Gastrocnemius medialis (tissue), 4 donors: ENCODE results near the gene IST1. TPM values are rescaled to one million over a fixed set of nuclear protein-coding genes. Genes with fewer than 3 reads are reported as not detected.
"Not testable (repeated sequence)": the region's sequence is repeated elsewhere in the genome, so short reads cannot be mapped to it uniquely, and the experiment has no call there.

Source experiments
- ATAC-seq, 2 donors: fragments of 150-250 bp; one replicate each; pipeline ENCODE4 v1.9.1; 2016
- DNase-seq, 2 donors: peaks; one replicate each; pipeline ENCODE4 v3.0.0-alpha.2; 2019
- H3K27ac ChIP-seq, 4 donors: fragments of 200-600 bp; sonication (generic); 1 replicate in 1 of 4; 2 replicates in 3 of 4; pipeline ENCODE4 v1.5.1; 2016 to 2018; ENCODE audit warnings: mild to moderate bottlenecking in 2 of 4, moderate library complexity in 1 of 4
- H3K27me3 ChIP-seq, 3 donors: fragments of 200-600 bp; sonication (generic) in 2 of 3; 1 replicate in 1 of 3; 2 replicates in 2 of 3; pipeline versions ENCODE4 v1.5.1 to v1.6.0; 2016 to 2019; ENCODE audit warnings: mild to moderate bottlenecking in 1 of 3, moderate library complexity in 1 of 3
- H3K36me3 ChIP-seq, 2 donors: fragments of 200-600 bp; sonication (generic) in 1 of 2; one replicate each; pipeline ENCODE4 v1.5.1; 2017 to 2018
- H3K4me1 ChIP-seq, 2 donors: fragments of 200-600 bp; sonication (generic) in 1 of 2; one replicate each; pipeline ENCODE4 v1.5.1; 2016 to 2017; ENCODE audit warnings: mild to moderate bottlenecking in 2 of 2
- H3K4me3 ChIP-seq, 4 donors: fragments of 200-600 bp; sonication (generic) in 3 of 4; 1 replicate in 1 of 4; 2 replicates in 3 of 4; pipeline ENCODE4 v1.5.1; 2016 to 2019; ENCODE audit warnings: mild to moderate bottlenecking in 2 of 4
- H3K9me3 ChIP-seq, 3 donors: fragments of 200-600 bp; sonication (generic) in 2 of 3; 1 replicate in 1 of 3; 2 replicates in 2 of 3; pipeline ENCODE4 v1.5.1; 2016 to 2019
- POLR2A ChIP-seq, 2 donors: fragments of 450-650 bp; IDR thresholded peaks; one replicate each; pipeline ENCODE4 v1.6.1; 2017; ENCODE audit warnings: antibody characterized with exemption in 2 of 2, mild to moderate bottlenecking in 2 of 2, moderate library complexity in 2 of 2
- in situ Hi-C, 4 donors: fragments of 200-750 bp; cut with MboI; loops; one replicate each; pipeline versions ENCODE4 v1.15.0 to v1.8.0; 2017; ENCODE audit warnings: low sequenced_read_pairs in 4 of 4
- intact Hi-C: fragments of 100-400 bp; cut with DNase I; formaldehyde crosslinking; loops from one replicate; pipeline ENCODE4 v1.15.1; 2023; ENCODE audit warnings: low total_unique reads
- total RNA-seq, 4 donors: library from RNA; depleted of rRNA; stranded (reverse); fragments of >200 nt; gene quantifications; one replicate each; pipeline versions ENCODE4 v1.1.0 to v1.2.3, GENCODE V29; 2016
- TF ChIP-seq, protein P1 (sequence below), 5 experiments: fragments of 450-650 bp in 3 of 5; fragments of 200-600 bp in 2 of 5; sonication (generic) in 2 of 5; IDR thresholded peaks in 4 of 5; conservative IDR thresholded peaks in 1 of 5; 1 replicate in 4 of 5; 2 replicates in 1 of 5; pipeline ENCODE4 v1.5.1; 2016 to 2019; ENCODE audit warnings: antibody characterized with exemption in 5 of 5, mild to moderate bottlenecking in 3 of 5, moderate library complexity in 3 of 5

The IST1 gene
- total RNA-seq, 4 donors from 2014 or later = 90.8 to 141 (median 112) TPM

DNA sequence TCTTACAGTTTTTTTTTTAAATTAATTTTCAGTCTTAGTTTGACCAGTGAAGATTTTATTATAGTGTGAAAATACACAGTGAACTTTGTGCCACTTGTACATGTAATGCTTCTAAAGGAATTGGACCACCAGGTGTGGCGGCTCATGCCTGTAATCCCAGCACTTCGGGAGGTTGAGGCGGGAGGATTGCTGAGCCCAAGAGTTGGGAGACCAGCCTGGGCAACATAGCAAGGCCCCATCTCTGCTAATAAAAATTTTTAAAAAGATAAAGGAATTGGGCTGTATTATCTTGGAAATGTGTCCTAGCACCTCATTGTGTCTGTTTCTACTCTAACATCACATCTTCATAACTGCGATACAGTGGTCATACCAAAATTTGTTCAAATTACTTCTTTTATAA lies 3.8 kb downstream of the IST1 start:
- intact Hi-C loops = loop anchor here (5.0 kb wide), 1 partner anchor 108 kb away; the partner anchor contains the start of gene DHODH
- no peak for TF ChIP-seq POLR2A (IDR thresholded peaks at IDR 0.05)
- TF ChIP-seq, protein P1, sequence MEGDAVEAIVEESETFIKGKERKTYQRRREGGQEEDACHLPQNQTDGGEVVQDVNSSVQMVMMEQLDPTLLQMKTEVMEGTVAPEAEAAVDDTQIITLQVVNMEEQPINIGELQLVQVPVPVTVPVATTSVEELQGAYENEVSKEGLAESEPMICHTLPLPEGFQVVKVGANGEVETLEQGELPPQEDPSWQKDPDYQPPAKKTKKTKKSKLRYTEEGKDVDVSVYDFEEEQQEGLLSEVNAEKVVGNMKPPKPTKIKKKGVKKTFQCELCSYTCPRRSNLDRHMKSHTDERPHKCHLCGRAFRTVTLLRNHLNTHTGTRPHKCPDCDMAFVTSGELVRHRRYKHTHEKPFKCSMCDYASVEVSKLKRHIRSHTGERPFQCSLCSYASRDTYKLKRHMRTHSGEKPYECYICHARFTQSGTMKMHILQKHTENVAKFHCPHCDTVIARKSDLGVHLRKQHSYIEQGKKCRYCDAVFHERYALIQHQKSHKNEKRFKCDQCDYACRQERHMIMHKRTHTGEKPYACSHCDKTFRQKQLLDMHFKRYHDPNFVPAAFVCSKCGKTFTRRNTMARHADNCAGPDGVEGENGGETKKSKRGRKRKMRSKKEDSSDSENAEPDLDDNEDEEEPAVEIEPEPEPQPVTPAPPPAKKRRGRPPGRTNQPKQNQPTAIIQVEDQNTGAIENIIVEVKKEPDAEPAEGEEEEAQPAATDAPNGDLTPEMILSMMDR (IDR thresholded peaks at IDR 0.05 in 4 of 5, conservative IDR thresholded peaks at IDR 0.05 in 1 of 5) = no peak
- H3K4me3 ChIP-seq = no peak overlapping the region
- peak overlapping the region; percentile 33 to 97 (median 46) for H3K27ac ChIP-seq
- no peaks in the 10 kb centered on the region for H3K36me3 ChIP-seq
- peaks cover 28 to 39% of the 10 kb centered on the region in 2 donors for H3K4me1 ChIP-seq
- in situ Hi-C loops = loop anchor here in 2 of 4 donors (5.0 to 10.0 kb wide), 2 partner anchors 92 to 94 kb away; partner anchors contain the start of gene AP1G1 (in 2 of the 2)
- ATAC-seq = no peak
- DNase-seq = no peak
- no peaks in the 10 kb centered on the region for H3K9me3 ChIP-seq
- no peaks in the 10 kb centered on the region for H3K27me3 ChIP-seq

DNA sequence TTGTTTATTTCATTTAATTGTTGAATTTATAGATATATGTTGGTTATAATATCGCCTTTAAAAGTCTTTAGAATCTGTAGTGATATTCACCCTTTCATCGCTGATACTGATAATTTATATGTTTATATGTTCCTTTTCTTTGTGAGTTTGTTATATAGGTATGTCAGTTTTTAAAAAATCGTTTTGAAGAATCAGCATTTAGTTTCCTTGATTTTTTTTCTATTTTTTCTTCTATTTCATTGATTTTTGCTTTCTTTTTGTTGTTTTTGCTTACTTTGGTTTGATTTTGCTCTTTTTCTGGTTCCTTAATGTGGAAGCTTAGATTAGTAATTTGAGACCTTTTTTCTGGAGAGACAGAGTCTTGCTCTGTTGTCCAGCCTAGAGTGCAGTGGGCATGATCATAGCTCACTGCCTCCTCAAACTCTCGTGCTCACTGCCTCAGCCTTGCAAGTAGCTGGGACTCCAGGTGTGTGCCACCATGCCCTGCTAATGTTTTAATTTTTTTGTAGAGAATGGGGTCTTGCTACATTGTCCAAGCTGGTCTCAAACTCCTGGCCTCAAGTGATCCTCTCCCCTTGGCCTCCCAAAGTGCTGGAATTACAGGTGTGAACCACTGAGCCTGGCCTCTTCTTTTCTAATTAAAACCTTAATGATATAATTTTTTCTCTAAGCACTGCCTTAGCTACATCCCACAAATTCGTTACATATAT lies 7.5 kb downstream of the IST1 start:
- ATAC-seq (no peak), DNase-seq (no peak)
- no peak for TF ChIP-seq POLR2A (IDR thresholded peaks at IDR 0.05)
- TF ChIP-seq, protein P1 (IDR thresholded peaks at IDR 0.05 in 4 of 5, conservative IDR thresholded peaks at IDR 0.05 in 1 of 5) = no peak
- Histone ChIP-seq H3K9me3 (no peaks in the 10 kb centered on the region), H3K27ac (no peak overlapping the region), H3K36me3 (no peaks in the 10 kb centered on the region), H3K27me3 (no peaks in the 10 kb centered on the region), H3K4me3 (no peak overlapping the region), H3K4me1 (peaks cover 13 to 31% of the 10 kb centered on the region in 2 donors)
- in situ Hi-C loops = no loop called here
- intact Hi-C loops = no loop called here

DNA sequence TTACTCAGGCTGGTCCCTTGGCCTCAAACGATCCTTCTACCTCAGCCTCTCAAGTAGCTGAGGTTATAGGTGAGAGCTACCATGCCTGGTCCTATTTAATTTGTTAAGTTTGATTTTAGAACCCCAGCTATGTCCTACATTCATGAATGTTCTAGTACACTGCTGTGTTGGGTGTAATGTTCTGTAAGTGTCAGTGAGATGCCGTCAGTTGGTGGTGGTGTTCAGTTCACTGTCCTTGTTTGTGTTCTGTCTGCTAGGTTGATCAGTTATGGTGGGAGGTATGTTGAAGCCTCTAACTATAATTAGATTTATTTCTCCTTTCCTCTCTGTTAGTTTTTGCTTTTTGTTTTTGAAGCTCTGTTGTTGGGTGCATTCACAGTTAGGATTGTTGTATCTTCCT lies 8.3 kb downstream of the IST1 start:
- Histone ChIP-seq H3K27me3 (no peaks in the 10 kb centered on the region), H3K36me3 (no peaks in the 10 kb centered on the region), H3K4me3 (no peak overlapping the region), H3K9me3 (no peaks in the 10 kb centered on the region), H3K27ac (peak overlapping the region in 1 of 4 donors; percentile 36), H3K4me1 (peaks cover 13 to 31% of the 10 kb centered on the region in 2 donors)
- TF ChIP-seq, protein P1 (IDR thresholded peaks at IDR 0.05 in 4 of 5, conservative IDR thresholded peaks at IDR 0.05 in 1 of 5) = no peak
- TF ChIP-seq POLR2A (IDR thresholded peaks at IDR 0.05) = no peak
- no peak for DNase-seq
- intact Hi-C loops (no loop called here), in situ Hi-C loops (no loop called here)
- ATAC-seq = no peak

DNA sequence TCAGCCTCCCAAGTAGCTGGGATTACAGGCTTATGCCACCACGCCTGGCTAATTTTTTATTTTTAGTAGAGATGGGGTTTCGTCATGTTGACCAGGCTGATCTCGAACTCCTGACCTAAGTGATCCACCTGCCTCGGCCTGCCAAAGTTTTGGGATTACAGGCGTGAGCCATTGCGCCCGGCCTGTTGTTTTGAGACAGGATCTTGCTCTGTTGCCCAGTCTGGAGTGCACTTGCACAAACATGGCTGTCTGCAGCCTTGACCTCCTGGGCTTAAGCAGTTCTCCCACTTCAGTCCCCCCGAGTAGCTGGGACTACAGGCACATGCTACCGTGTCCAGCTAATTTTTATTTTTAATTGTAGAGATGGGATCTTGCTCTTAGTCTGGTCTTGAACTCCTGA lies 8.9 kb downstream of the IST1 start:
- Histone ChIP-seq H3K9me3 (no peaks in the 10 kb centered on the region), H3K4me3 (no peak overlapping the region), H3K27ac (peak overlapping the region in 1 of 4 donors; percentile 36), H3K27me3 (no peaks in the 10 kb centered on the region), H3K4me1 (peaks cover 13 to 27% of the 10 kb centered on the region in 2 donors), H3K36me3 (no peaks in the 10 kb centered on the region)
- in situ Hi-C loops = no loop called here
- TF ChIP-seq POLR2A (IDR thresholded peaks at IDR 0.05) = no peak
- TF ChIP-seq, protein P1 (IDR thresholded peaks at IDR 0.05 in 4 of 5, conservative IDR thresholded peaks at IDR 0.05 in 1 of 5) = no peak
- DNase-seq (no peak), ATAC-seq (no peak)
- intact Hi-C loops = no loop called here

DNA sequence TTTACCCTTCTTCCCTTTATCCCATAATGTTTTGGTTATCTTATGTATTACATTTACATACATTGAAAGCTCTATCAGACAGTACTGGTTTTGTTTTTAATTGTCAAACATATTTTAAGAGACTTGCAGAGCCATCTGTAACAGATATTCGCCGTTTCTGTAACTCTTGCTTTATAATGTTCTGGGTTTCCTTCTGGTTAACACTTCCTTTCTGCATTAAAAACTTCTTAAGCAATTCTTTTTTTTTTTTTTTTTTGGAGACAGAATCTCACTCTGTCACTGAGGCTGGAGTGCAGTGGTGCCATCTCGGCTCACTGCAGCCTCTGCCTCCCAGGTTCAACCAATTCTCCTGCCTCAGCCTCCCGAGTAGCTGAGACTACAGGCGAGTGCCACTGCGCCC lies 10.4 kb downstream of the IST1 start:
- H3K4me3 ChIP-seq, ATAC-seq, in situ Hi-C loops, H3K36me3 ChIP-seq, H3K27ac ChIP-seq, H3K27me3 ChIP-seq, DNase-seq, H3K9me3 ChIP-seq, intact Hi-C loops: not testable (repeated sequence)
- H3K4me1 ChIP-seq = peaks cover 8 to 21% of the 10 kb centered on the region in 2 donors
